Neuronal stem cell (in vitro differentiated cells): ENCODE measurements around the gene HOXA11.

Experiments
- DNase-seq: peaks from one replicate; pipeline ENCODE4 v3.0.0-alpha.2; 2013; ENCODE audit warnings: low spot score
- H2AFZ ChIP-seq: one replicate; pipeline ENCODE4 v1.6.1; 2013; ENCODE audit warnings: mild to moderate bottlenecking, low read length, inconsistent platforms
- H2AK5ac ChIP-seq: 2 replicates; pipeline ENCODE4 v1.6.1; 2013; ENCODE audit warnings: low read depth, mild to moderate bottlenecking, inconsistent platforms, low read length, moderate library complexity, mixed read lengths
- H2BK120ac ChIP-seq: 2 replicates; pipeline ENCODE4 v1.6.1; 2013; ENCODE audit warnings: low read depth, mild to moderate bottlenecking, inconsistent platforms, low read length, moderate library complexity, mixed read lengths
- H2BK12ac ChIP-seq: one replicate; pipeline ENCODE4 v1.6.1; 2013; ENCODE audit warnings: low read length, inconsistent platforms
- H2BK15ac ChIP-seq: 2 replicates; pipeline ENCODE4 v1.6.1; 2013; ENCODE audit warnings: mild to moderate bottlenecking, low read length, inconsistent platforms, mixed read lengths
- H2BK5ac ChIP-seq: one replicate; pipeline ENCODE4 v1.6.1; 2013; ENCODE audit warnings: inconsistent platforms, mild to moderate bottlenecking, low read length, moderate library complexity
- H3K14ac ChIP-seq: one replicate; pipeline ENCODE4 v1.6.1; 2013; ENCODE audit warnings: low read length, inconsistent platforms
- H3K18ac ChIP-seq: 2 replicates; pipeline ENCODE4 v1.6.1; 2013; ENCODE audit warnings: low read length, inconsistent platforms
- H3K23ac ChIP-seq: 2 replicates; pipeline ENCODE4 v1.6.1; 2013; ENCODE audit warnings: low read depth, mild to moderate bottlenecking, mixed read lengths, low read length, inconsistent platforms; ENCODE audit not compliant: poor library complexity
- H3K27ac ChIP-seq: replicated peaks from 3 replicates; pipeline ENCODE4 v1.5.1; 2013; ENCODE audit warnings: low read length, inconsistent platforms
- H3K27me3 ChIP-seq, 3 experiments: 2 replicates each; pipeline ENCODE4 v1.6.1; 2013; ENCODE audit warnings: low read length in 3 of 3, mild to moderate bottlenecking in 2 of 3, inconsistent platforms in 1 of 3, low read depth in 1 of 3, mixed read lengths in 1 of 3, moderate library complexity in 1 of 3; ENCODE audit not compliant: control insufficient read depth in 3 of 3, insufficient read depth in 3 of 3
- H3K36me3 ChIP-seq, 2 donors: replicated peaks in 1 of 2; 2 replicates each; pipeline ENCODE4 v1.6.1; 2013; ENCODE audit warnings: low read length in 2 of 2; ENCODE audit not compliant: control insufficient read depth in 2 of 2, insufficient read depth in 2 of 2
- H3K4ac ChIP-seq: 2 replicates; pipeline ENCODE4 v1.6.1; 2013; ENCODE audit warnings: inconsistent platforms, mild to moderate bottlenecking, low read length, moderate library complexity
- H3K4me1 ChIP-seq, 2 donors: 1 replicate in 1 of 2; 2 replicates in 1 of 2; pipeline ENCODE4 v1.6.1; 2013; ENCODE audit warnings: low read length in 2 of 2, low read depth in 1 of 2; ENCODE audit not compliant: control insufficient read depth in 2 of 2, insufficient read depth in 1 of 2
- H3K4me2 ChIP-seq: one replicate; pipeline ENCODE4 v1.6.1; 2013; ENCODE audit warnings: mild to moderate bottlenecking, low read length, inconsistent platforms; ENCODE audit not compliant: insufficient read depth, poor library complexity, severe bottlenecking
- H3K4me3 ChIP-seq, 2 donors: 2 replicates each; pipeline ENCODE4 v1.5.1; 2013; ENCODE audit warnings: low read length in 2 of 2, mild to moderate bottlenecking in 2 of 2, inconsistent platforms in 1 of 2, moderate library complexity in 1 of 2
- H3K79me1 ChIP-seq: one replicate; pipeline ENCODE4 v1.6.1; 2013; ENCODE audit warnings: low read depth, mild to moderate bottlenecking, inconsistent platforms, low read length, moderate library complexity
- H3K9ac ChIP-seq: one replicate; pipeline ENCODE4 v1.6.1; 2013; ENCODE audit warnings: mild to moderate bottlenecking, low read depth, low read length, inconsistent platforms; ENCODE audit not compliant: poor library complexity
- H3K9me3 ChIP-seq, 2 donors: replicated peaks in 1 of 2; 2 replicates each; pipeline versions ENCODE3 to v1.6.1; 2013; ENCODE audit warnings: low read length in 2 of 2, mild to moderate bottlenecking in 2 of 2, inconsistent platforms in 1 of 2, low read depth in 1 of 2, mixed read lengths in 1 of 2, moderate library complexity in 1 of 2; ENCODE audit not compliant: control insufficient read depth in 2 of 2, insufficient read depth in 1 of 2
- H4K8ac ChIP-seq: one replicate; pipeline ENCODE4 v1.6.1; 2013; ENCODE audit warnings: low read depth, mild to moderate bottlenecking, inconsistent platforms, low read length, moderate library complexity
- H4K91ac ChIP-seq: one replicate; pipeline ENCODE4 v1.6.1; 2013; ENCODE audit warnings: low read length, low read depth, mild to moderate bottlenecking, inconsistent platforms; ENCODE audit not compliant: poor library complexity
- WGBS, 2 donors: extraction: QIAGEN DNeasy Blood & Tissue Kit; methylation state at CpG; one replicate each; pipeline ENCODE4 v1.1.7; 2013; ENCODE audit warnings: missing lambda C conversion rate in 2 of 2, mixed read lengths in 1 of 2; ENCODE audit not compliant: insufficient read length in 2 of 2, insufficient replicate concordance in 1 of 2; ENCODE audit errors: extremely low coverage in 2 of 2; 5-methylcytosine and 5-hydroxymethylcytosine counted together

Gene HOXA11

DNA sequence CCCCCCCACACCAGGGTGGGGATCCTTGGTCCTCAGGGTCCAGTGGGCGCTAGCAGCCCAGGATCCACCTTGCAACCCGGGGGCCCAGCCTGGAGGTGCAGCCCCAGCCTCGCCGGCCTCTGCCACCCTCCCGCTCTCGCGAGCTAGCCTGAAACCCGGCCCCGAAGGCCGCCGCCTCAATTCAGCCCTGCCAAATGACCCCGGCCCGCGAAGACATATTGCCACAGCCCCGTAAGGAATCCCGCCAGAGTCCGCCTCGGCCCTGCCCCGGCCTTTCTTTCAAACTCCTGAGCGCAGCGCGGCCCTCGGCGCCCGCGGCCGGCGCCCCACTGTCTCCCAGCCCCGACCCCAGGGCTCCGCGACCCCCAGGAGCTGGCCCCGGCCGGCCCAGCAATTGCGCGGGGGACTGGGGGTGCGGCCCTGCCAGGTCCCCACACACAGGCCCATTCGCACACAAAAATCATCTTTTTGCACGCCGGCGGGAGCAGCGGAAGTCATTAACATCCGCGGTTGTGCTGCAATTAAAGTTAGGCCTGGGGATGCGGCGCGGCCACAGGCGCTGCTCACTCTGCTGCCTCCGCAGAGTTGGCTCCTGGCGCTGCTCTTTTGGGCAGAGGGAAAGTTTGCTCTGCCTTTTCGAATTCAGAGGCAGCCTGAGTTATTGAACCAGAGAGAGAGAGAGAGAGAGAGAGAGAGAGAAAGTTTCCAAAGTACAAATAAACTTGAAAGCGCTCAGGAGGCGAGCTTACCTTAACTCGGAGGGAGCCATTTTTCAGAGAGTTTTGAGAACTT lies 45.5 kb downstream of the HOXA11 start:
- H2BK5ac ChIP-seq, result no peak overlapping the region

DNA sequence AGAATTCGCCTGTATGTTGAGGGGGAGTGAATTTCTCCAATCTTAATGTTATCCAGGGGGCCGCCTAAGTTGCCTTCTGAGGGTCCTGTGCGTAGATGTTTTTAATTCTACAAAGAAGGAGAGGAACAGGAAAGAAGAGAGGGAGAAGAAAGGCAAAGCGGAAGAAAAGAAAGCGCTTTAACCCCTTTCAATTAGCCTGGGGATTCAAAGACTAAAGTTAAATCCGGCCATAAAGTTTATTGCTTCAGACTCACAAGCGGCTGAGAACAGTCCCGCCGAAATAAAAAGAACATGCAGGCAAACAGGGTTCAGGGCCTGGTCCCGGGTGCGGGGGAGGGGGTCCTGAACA lies 46.1 kb downstream of the HOXA11 start:
- peaks cover 37 to 100% (median 97%) of the 10 kb centered on the region in 3 experiments for H3K27me3 ChIP-seq
- H2AFZ ChIP-seq, result peak overlapping the region; percentile 92

More for the DNA sequence above, 45.5 kb downstream of the HOXA11 start:
- Histone ChIP-seq H3K9ac (no peak overlapping the region), H3K23ac (peak overlapping the region; percentile 37), H3K18ac (no peak overlapping the region), H3K27me3 (peaks cover 39 to 100% (median 97%) of the 10 kb centered on the region in 3 experiments), H3K79me1 (no peaks in the 10 kb centered on the region), H2BK15ac (no peak overlapping the region), H3K4me1 (no peaks in the 10 kb centered on the region), H4K8ac (no peak overlapping the region), H3K14ac (no peak overlapping the region), H3K4me3 (no peak overlapping the region), H3K4me2 (no peak overlapping the region), H2AK5ac (no peak overlapping the region), H4K91ac (no peak overlapping the region), H2AFZ (peak overlapping the region; percentile 92), H2BK120ac (no peak overlapping the region), H2BK12ac (no peak overlapping the region), H3K36me3 (no peaks in the 10 kb centered on the region), H3K4ac (no peak overlapping the region), H3K27ac (no peak overlapping the region), H3K9me3 (peaks cover 0 to 5% of the 10 kb centered on the region in 2 donors)
- DNase-seq, result no peak
- WGBS, 2 donors, result no CpG with 5 or more reads among the region's 53 CpGs

DNA sequence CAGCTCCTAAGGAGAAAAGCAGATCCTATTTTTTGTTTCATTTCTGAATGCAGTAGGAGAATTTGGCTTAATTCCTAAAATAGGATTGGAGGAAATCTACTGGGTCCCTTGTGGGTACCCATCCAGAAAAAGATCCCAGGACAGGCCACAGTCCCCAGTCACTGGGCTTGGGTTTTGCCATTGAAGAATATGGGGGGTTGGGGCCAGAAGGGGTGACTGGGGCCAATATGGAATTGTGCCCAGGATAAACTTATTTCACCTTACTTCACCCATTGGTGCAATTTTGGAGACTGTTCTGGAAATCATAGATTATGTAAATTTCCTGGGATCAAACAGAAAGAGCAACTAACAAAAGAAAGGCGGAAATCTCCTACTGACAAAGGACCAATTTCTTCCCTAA lies 46.6 kb downstream of the HOXA11 start:
- Histone ChIP-seq H3K9ac (no peak overlapping the region), H3K79me1 (no peaks in the 10 kb centered on the region), H3K27ac (no peak overlapping the region), H2BK120ac (no peak overlapping the region), H3K9me3 (peaks cover 0 to 2% of the 10 kb centered on the region in 2 donors), H3K4me2 (no peak overlapping the region), H3K23ac (no peak overlapping the region), H2BK12ac (no peak overlapping the region), H2BK15ac (no peak overlapping the region), H3K4me3 (no peak overlapping the region), H3K14ac (no peak overlapping the region), H4K91ac (no peak overlapping the region), H3K27me3 (peaks cover 37 to 100% (median 97%) of the 10 kb centered on the region in 3 experiments), H2AK5ac (no peak overlapping the region), H3K18ac (no peak overlapping the region), H3K4me1 (no peaks in the 10 kb centered on the region), H3K4ac (no peak overlapping the region), H4K8ac (no peak overlapping the region), H3K36me3 (no peaks in the 10 kb centered on the region), H2BK5ac (no peak overlapping the region), H2AFZ (no peak overlapping the region)
- no CpG with 5 or more reads among the region's 1 CpG for WGBS, 2 donors
- DNase-seq, result no peak

More for the DNA sequence above, 46.1 kb downstream of the HOXA11 start:
- Histone ChIP-seq H3K79me1 (no peaks in the 10 kb centered on the region), H4K91ac (no peak overlapping the region), H2AK5ac (no peak overlapping the region), H3K4me3 (no peak overlapping the region), H3K27ac (no peak overlapping the region), H3K4me2 (no peak overlapping the region), H2BK12ac (no peak overlapping the region), H3K18ac (no peak overlapping the region), H3K4me1 (no peaks in the 10 kb centered on the region), H3K9me3 (peaks cover 0 to 2% of the 10 kb centered on the region in 2 donors), H4K8ac (no peak overlapping the region), H2BK15ac (no peak overlapping the region), H2BK5ac (no peak overlapping the region), H3K14ac (no peak overlapping the region), H3K23ac (no peak overlapping the region), H3K9ac (no peak overlapping the region), H2BK120ac (no peak overlapping the region), H3K4ac (no peak overlapping the region), H3K36me3 (no peaks in the 10 kb centered on the region)
- no CpG with 5 or more reads among the region's 11 CpGs for WGBS, 2 donors
- DNase-seq, result no peak

DNA sequence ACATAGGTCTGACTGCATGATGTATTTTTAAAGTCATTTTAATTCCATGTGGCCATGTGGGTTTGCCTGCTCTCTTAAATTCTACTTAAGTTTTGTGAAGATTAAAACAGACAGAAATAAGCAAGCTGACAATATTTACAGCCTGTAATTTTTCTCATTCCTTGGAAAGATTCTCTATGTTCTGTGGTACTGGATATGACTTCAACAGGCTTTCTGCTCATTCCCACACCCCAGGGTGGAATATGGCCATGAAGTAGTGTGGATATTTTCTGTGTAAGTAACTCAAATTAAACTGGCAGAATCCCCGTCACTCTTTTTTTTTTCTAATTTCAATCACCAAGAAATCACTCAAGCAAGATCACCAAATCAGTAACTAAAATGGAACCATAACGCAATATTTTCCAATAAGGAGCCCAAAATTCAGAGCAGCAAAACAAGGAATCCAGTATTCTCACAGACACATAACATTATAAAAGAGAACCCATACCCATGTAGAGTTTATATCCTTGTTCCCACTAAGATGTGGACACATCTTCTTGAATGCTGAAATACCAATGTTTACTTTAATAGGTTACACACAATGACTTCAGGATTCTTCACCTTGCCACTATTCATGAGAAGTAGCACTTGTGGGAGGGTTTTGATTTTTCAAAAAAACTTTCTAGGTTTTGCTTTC lies 47.3 kb downstream of the HOXA11 start:
- Histone ChIP-seq H3K4me1 (no peaks in the 10 kb centered on the region), H3K9me3 (peaks cover 0 to 2% of the 10 kb centered on the region in 2 donors), H2BK5ac (no peak overlapping the region), H3K36me3 (no peaks in the 10 kb centered on the region), H3K9ac (no peak overlapping the region), H3K27me3 (peaks cover 30 to 100% (median 97%) of the 10 kb centered on the region in 3 experiments), H2BK15ac (no peak overlapping the region), H3K14ac (no peak overlapping the region), H3K27ac (no peak overlapping the region), H2BK120ac (no peak overlapping the region), H3K4ac (no peak overlapping the region), H2BK12ac (no peak overlapping the region), H3K4me2 (no peak overlapping the region), H3K4me3 (no peak overlapping the region), H3K23ac (no peak overlapping the region), H2AFZ (no peak overlapping the region), H4K91ac (no peak overlapping the region), H4K8ac (no peak overlapping the region), H3K79me1 (no peaks in the 10 kb centered on the region), H3K18ac (no peak overlapping the region), H2AK5ac (no peak overlapping the region)
- no CpG with 5 or more reads among the region's 2 CpGs for WGBS, 2 donors
- DNase-seq, result no peak
